ENCODE results near the gene SH3PXD2B. TPM values are rescaled to one million over a fixed set of nuclear protein-coding genes. Genes with fewer than 3 reads are reported as not detected.
"Not testable (repeated sequence)": the region's sequence is repeated elsewhere in the genome, so short reads cannot be mapped to it uniquely, and the experiment has no call there.

The SH3PXD2B gene
- total RNA-seq, 1 experiment from 2014 or later, result 13.1 TPM

DNA sequence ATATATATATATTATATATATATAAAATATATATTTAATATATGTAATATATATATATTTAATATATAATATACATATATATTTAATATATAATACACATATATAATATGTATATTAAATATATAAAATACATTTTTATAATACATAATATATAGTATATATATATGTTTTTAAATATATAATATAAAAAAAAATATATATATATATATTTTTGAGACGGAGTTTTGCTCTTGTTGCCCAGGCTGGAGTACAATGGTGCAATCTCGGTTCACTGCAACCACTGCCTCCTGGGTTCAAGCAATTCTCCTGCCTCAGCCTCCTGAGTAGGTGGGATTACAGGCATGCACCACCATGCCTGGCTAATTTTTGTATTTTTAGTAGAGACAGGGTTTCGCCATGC, 85.6 kb downstream of the SH3PXD2B start:
- not testable (repeated sequence) for DNase-seq (ENCODE audit: low spot score)

- no peak for DNase-seq (ENCODE audit: low spot score)
These were observed 88.2 kb downstream of the SH3PXD2B start for GRCh38 chr5:172365948-172366608.

- DNase-seq (ENCODE audit: low spot score), result no peak
These were observed 89.6 kb downstream of the SH3PXD2B start for GRCh38 chr5:172364773-172365172.

DNA sequence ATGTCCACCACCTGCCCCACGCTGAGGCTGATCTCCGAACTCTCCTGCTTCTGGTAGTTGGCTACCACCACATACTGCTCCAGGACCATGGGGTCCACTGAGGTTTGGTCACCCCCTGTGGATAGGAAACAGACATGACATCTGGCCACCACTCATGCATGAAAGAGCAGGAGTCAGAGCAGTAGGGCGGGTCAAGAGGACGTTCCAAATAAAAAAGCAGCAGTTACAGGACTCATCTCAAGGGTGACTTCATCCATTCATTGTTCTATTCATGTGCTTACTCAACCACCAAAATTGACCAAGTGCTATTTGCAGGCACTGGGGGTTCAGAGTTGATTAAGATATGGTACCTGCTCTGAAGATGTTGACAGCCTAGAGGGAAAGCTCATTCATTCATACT, 91.6 kb downstream of the SH3PXD2B start:
- no peak for DNase-seq (ENCODE audit: low spot score)

- peak; percentile 92 for DNase-seq (ENCODE audit: low spot score)
These were observed 92.6 kb downstream of the SH3PXD2B start for GRCh38 chr5:172361566-172362238.

GRCh38 chr5:172358345-172358744, 96.0 kb downstream of the SH3PXD2B start:
- no peak for DNase-seq (ENCODE audit: low spot score)

- DNase-seq (ENCODE audit: low spot score), result no peak
These were observed 97.8 kb downstream of the SH3PXD2B start for GRCh38 chr5:172356527-172356926.

DNA sequence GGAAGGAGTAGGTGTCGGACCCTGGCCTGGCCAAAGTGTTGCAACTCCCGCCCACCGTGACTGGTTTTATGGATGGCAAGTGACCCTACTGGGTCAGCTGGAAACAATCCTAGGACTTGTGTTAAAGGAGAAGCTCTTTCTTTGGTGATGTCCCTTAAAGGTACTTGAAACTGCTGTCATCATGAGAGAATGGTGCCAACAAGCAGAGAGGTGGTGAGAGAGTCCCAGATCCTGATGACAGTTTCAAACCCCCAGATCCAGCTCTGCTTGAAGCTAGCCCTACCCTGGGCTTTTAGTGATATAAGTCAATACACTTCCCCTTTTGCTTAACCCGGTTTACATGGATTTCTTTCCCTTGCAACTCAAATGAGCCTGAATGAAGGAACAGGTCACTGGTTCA, 98.3 kb downstream of the SH3PXD2B start:
- DNase-seq (ENCODE audit: low spot score), result no peak

DNA sequence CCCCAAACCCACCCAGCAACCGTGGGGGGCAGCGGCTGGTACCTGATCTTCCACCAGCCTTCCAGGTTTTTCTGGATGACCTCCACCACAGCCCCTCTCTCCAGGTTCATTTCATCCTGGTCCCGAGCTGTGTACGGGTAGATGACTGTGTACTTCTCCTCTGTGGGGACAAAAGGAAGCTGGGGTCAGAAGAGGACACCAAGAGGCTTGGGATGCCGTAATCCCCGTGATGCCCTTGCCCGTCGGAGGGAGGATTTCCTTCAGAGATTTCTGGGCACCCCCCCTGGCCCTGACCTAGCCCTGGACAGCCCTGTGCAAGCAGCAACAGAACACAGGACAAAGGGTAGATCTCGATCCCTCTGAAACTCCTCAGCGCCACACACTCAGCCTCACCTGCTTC, 100.5 kb downstream of the SH3PXD2B start:
- no peak for DNase-seq (ENCODE audit: low spot score)

GRCh38 chr5:172353271-172353812, 101.0 kb downstream of the SH3PXD2B start:
- DNase-seq (ENCODE audit: low spot score), result no peak

GRCh38 chr5:172352526-172352925, 101.8 kb downstream of the SH3PXD2B start:
- not testable (repeated sequence) for DNase-seq (ENCODE audit: low spot score)

DNA sequence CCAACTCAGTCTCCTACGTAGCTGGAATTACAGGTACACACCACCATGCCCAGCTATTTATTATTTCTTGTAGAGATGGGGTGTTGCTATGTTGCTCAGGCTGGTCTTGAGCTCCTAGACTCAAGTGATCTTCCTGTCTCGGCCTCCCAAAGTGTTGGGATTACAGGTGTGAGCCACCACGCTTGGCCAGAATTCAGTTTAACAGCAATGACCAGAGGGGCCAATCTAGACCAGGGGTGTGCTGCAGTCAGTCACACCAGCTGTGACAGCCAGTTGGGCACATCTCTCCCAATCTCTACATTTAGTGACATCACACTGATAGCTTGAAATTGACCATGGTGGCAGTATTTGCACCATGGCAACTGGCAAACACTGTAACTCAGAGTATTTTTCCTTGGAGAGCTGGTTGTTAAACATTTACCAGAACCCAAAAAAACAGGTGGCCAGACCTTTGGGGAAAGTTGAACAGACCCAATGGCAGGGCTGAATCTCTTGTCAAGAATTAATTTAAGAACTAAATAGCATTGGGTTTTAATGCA, 103.0 kb downstream of the SH3PXD2B start:
- DNase-seq (ENCODE audit: low spot score), result no peak

DNA sequence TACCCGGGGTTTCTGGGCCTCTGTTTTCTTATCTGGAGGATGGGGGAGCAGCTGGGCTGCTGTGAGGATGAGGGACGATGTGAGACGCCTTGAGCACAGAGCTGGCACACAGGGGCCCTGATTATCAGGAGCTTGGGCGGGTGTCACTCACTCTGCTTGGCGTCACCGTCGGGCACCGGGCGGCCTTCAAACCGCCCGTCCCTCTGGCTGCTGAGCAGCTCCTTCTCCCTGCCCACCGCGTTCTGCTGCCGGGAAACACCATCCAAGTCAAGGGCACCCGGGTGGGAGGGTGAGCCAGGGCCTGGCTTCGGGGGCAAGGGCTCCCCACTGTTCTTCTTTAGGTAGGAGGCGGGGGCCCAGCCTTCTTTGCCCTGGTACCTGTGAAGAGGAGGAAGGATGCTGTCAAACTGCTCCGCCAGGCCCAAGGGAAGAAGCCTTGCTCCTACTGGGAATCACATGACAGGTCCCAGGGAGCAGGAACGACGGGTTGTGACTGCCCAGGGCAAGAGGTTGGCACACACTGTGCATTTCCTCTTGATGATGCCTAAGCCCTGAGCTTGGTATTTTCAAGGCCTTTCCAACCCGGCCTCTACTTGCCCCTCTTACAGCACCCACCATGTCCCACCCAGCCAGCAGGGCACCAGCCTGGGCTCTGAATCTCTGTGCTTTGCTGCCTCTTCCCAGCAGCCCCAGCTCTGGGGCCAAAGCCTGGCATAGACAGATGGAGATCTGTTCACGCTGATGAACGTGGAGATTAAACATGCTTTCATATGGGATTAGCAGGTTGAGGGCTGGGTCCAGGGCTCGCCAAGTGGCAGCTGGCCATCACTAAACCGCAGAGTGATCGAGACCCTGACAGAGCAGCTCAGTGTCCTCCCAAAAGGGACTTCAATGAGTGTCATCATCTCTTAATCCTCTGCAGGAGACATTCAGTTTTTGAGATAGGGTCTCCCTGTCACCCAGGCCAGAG, 103.8 kb downstream of the SH3PXD2B start:
- DNase-seq (ENCODE audit: low spot score), result no peak

DNA sequence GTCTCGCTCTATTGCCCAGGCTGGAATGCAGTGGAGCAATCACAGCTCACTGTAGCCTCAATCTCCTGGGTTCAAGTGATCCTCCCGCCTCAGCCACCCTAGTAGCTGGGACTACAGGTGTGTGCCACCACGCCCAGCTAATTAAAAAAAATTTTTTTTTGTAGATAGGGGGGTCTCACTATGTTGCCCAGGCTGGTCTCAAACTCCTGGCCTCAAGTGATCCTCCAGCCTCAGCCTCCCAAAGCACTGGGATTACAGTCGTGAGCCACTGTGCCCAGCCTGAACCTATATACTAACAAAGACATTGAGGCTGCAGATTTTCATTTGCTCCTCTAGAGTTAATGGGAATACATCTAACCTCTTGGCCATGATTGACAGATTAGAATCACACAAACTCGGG, 105.6 kb downstream of the SH3PXD2B start:
- not testable (repeated sequence) for DNase-seq (ENCODE audit: low spot score)

- DNase-seq (ENCODE audit: low spot score), result no peak
These were observed 106.2 kb downstream of the SH3PXD2B start for GRCh38 chr5:172348084-172348483.

- no peak for DNase-seq (ENCODE audit: low spot score)
These were observed 106.8 kb downstream of the SH3PXD2B start for GRCh38 chr5:172347496-172348052.

- DNase-seq (ENCODE audit: low spot score), result no peak
These were observed 108.4 kb downstream of the SH3PXD2B start for GRCh38 chr5:172345881-172346280.

DNA sequence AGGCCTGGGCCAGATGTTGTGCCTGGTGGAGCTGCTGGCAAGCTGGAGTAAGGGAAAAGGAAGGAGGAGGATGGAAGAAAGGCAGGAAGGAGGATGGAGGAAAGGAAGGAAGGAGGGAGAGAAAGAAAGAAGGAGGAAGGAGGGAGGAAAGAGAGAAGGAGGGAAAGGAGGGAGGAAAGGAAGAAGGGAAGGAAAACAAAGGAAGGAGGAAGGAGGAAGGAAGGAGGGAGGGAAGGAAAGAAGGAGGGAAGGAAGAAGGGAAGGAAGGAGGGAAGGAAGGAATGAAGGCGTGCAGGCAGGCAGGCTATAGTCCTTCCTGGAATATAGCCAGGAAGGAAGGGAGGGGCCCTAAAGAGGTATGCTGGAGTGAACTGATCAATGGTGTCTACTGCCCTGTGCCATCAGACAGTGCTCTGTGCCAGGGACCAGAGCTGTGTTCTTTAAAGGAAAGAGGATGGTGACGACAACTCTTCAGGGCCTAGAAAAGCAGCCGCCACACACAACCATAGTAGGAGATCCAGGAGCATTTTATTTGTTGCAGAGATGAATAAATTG, 109.4 kb downstream of the SH3PXD2B start:
- DNase-seq (ENCODE audit: low spot score), result no peak

- no peak for DNase-seq (ENCODE audit: low spot score)
These were observed 110.6 kb downstream of the SH3PXD2B start for GRCh38 chr5:172343741-172344140.

DNA sequence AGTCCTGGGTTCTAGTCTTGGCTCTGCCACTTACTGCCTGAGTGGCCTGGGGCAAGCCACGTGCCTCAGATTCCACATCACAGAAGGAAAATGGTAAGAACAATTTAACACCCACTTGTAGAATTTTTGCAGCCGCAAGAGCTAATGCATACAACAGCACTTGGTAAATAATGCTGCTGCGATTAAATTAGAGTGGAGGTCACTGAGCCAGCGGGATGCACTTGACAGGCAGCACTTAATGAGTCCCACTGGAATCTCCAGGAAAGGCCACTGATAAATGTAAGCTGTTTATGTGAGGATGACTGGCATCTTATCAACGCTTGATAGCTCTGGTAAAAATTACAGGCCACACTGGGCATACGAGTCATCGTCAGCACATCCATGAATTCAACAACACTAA, 111.4 kb downstream of the SH3PXD2B start:
- DNase-seq (ENCODE audit: low spot score), result no peak

Measured in A172 (cell line).